ENCODE results near the gene CASKIN2. TPM values are rescaled to one million over a fixed set of nuclear protein-coding genes. Genes with fewer than 3 reads are reported as not detected.
"Not testable (repeated sequence)": the region's sequence is repeated elsewhere in the genome, so short reads cannot be mapped to it uniquely, and the experiment has no call there.

Gene CASKIN2
- total RNA-seq, 1 donor from 2014 or later: 36.6 TPM

DNA sequence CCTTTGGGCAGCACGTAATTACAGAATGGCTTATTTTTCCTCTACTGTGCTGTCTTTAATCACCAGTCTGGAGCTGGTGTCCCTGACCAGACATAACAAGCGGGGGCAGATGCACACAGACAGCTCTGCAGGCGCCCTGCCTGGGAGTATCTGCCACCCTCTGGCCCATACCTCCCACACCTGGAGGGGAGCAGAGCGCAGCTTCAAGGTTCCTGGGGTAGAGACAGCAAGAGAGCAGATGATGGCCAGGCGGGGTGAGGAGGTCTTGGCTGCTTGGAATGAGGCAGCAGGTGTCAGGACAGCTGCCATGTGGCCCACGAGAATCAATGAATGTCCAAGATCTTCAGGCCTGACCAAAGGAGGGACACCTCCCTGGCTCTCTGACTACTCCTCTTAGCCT lies 35.1 kb downstream of the CASKIN2 start:
- ATAC-seq (no peak), DNase-seq (no peak)
- intact Hi-C loops (cut with micrococcal nuclease): no loop called here

DNA sequence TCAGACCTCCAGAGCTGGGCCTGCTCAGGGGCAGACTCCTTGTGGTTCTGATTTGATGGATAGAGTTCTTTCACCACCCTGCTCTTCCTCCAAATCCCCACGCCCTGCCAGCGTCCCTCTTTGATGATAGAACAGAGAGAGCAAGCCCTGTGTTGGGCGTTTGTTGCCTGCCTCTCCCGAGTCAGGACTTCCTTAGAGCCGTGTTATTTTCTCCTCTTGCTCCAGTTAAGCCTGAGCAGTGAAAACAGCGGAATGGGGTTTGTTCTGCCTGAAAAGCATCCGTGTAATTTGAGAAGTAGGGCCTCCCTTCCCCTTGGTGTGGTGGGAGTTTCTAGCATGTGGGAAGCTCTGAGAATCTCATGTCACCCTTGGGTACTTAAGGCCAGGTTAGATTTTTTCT lies 36.8 kb downstream of the CASKIN2 start:
- intact Hi-C loops (cut with micrococcal nuclease): no loop called here
- no peak for DNase-seq
- ATAC-seq: no peak

GRCh38 chr17:75477490-75477862 lies 37.9 kb downstream of the CASKIN2 start:
- ATAC-seq; DNase-seq; intact Hi-C loops (cut with micrococcal nuclease): not testable (repeated sequence)

DNA sequence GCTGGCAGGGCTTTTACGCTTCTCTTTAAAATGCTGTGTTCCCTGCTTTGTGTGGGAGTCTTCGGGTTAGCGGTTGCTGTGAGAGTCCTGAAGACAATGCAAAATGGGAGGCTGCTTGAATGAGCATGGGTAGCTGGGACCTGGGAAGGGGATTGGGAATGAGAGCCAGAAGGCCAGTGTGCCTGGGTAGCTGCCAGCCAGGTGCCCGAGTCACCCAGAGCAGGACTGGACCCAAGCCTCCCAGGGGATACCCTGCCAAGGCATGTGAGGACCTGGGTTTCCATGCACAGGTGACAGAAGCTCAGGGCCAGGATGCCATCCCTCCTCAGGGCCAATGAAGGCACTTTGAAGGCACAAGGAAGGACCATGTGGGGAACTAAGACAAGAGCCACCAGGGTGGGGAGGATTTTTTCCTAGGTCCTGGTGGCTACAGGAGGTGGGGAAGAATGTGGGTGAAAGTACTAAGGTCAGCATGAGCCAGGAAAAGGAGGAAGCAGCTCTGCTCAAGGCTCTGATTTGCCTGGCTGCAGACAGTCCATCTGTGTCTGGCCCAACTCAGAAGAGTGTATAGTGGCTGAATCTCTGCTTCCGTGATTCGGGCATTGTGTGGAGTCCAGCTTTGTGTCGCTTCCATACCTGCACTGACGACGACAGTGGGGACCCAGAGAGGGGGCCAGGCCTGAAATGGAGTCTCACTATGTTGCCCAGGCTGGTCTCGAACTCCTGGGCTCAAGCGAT lies 38.4 kb downstream of the CASKIN2 start:
- peak; percentile 16 for ATAC-seq
- no peak for DNase-seq
- intact Hi-C loops (cut with micrococcal nuclease): no loop called here

GRCh38 chr17:75476271-75476671 lies 39.1 kb downstream of the CASKIN2 start:
- DNase-seq: no peak
- intact Hi-C loops (cut with micrococcal nuclease): no loop called here
- peak; percentile 81 for ATAC-seq

GRCh38 chr17:75475851-75476250 lies 39.5 kb downstream of the CASKIN2 start:
- ATAC-seq (peak; percentile 85), DNase-seq (no peak)
- intact Hi-C loops (cut with micrococcal nuclease): no loop called here

- ATAC-seq (peak; percentile 23), DNase-seq (no peak)
- intact Hi-C loops (cut with micrococcal nuclease): no loop called here
Measured at GRCh38 chr17:75475144-75475835, 40.0 kb downstream of the CASKIN2 start.

DNA sequence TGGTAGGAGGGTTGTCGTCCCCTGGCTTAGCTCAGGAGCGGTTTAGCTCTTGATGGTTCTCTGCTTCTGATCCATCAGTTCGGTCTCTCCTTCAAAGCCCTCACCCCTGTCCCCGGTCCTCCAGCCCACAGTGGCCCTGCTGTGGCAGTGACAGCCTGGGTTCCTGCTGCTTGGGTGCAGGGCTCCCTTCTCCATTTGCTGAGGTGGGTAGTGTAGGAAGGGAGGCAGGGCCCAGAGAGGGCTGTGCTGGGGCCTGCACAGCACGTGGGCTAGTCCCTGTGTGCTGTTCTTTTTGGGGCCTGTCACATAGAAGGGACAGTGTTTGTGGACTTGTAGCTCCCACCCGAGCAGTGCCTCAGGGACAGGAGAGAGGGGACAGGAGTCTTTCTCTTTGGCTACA lies 40.6 kb downstream of the CASKIN2 start:
- ATAC-seq (no peak), DNase-seq (no peak)
- intact Hi-C loops (cut with micrococcal nuclease): no loop called here

DNA sequence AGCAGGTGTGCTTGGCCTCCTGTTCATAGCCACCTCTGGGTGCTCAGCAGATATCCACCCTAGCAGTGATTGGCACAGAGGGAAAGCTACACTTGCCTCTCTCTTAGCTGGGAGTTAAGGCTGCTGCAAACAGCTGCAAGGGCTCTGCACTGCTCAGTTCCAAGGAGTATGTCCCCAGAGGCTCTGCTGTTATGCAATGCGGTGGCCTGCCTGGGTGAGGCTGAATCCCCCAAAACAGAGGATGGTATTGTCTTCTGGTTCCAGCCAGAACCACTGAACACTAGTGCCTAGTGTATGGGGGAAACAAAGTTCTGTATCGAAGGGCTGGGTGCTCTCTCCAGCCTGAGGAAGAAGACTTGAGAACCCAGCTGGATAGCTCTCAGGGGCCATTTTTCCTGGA lies 42.1 kb downstream of the CASKIN2 start:
- peak; percentile 65 for ATAC-seq
- peak; percentile 65 for DNase-seq
- intact Hi-C loops (cut with micrococcal nuclease): no loop called here

DNA sequence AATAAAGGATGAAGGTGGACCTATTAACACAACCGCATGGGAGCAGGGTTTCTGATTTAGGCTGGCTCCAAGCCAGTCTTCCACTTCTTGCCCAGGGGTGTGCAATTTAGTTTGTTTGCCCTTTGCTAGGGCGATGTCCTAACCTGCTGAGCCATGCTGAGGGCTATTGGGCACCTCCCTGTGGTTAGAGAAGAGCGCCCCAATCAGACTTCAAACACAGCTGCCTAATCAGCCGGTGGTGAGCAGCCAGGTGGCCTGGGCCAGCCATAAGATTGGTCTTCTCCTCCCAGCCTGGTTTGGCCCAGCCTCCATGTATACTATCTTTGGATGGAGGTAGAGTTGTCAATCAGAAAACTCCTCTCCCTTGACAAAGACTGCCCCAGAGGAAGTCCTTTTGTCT lies 43.2 kb downstream of the CASKIN2 start:
- DNase-seq (no peak), ATAC-seq (no peak)
- intact Hi-C loops (cut with micrococcal nuclease): no loop called here

DNA sequence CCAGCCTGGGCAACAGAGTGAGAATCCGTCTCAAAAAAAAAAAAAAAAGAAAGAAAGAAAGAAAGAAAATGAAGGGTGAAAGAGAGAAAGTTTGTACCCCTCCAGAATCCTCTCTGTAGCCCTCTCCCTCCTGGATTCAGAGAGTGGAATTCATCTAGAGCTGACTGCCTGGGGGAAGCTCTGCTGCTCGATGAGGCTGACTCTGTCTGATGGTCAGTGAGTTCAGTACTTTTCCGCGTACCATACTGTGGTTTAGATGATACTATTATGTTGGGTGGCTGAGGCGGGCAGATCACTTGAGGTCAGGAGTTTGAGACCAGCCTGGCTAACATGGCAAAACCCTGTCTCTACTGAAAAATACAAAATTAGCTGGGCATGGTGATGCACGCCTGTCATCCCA lies 44.1 kb downstream of the CASKIN2 start:
- intact Hi-C loops (cut with micrococcal nuclease): no loop called here

GRCh38 chr17:75468779-75469373 lies 46.5 kb downstream of the CASKIN2 start:
- intact Hi-C loops (cut with micrococcal nuclease): no loop called here
- DNase-seq (no peak), ATAC-seq (peak; percentile 42)

More for the DNA sequence above, 44.1 kb downstream of the CASKIN2 start:
- DNase-seq (no peak), ATAC-seq (no peak)

DNA sequence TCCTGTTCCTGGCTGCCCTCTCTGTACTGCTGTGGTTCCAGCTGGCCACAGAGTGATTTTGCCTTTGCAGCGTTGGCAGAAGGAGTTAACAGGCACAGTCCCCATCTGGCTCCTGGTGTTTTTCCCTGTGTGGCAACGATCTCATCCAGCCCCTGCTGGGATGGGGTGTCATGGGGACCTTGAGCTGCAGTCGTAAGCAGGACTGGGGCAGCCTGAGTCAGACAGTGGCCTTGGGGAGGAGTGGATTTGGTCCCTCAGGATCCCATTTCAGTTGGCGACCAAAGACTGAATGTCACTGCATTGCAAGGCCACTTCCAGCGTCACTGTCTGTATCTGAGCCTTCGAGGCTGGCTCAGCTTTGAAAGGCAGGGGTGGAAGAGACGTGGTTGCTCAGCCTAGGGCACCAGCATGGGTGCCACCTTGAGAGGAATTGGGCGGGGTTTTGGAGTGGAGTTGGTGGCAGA lies 47.0 kb downstream of the CASKIN2 start:
- ATAC-seq (peak; percentile 55), DNase-seq (no peak)
- intact Hi-C loops (cut with micrococcal nuclease): no loop called here

- DNase-seq (no peak), ATAC-seq (no peak)
- intact Hi-C loops (cut with micrococcal nuclease): no loop called here
Measured at GRCh38 chr17:75465039-75465438, 50.3 kb downstream of the CASKIN2 start.

DNA sequence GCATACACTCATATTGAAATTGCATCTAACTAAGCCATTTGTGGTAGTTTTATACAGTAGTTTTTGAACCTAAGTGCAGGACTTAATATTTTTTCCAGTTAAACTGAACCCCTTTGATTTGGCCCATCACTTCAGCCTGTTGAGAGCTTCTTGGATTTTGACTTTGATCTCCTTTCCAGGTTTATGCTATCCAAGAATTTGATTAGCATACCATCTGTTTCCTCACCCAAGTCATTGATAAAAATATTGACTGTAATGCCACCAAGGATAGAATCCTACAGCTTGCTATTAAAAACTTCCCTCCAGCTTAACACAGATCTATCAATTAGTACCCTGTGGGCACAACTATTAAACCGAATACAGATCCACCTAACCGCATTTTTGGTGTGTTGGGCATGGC lies 51.7 kb downstream of the CASKIN2 start:
- DNase-seq (no peak), ATAC-seq (no peak)
- intact Hi-C loops (cut with micrococcal nuclease): no loop called here

GRCh38 chr17:75460295-75460694 lies 55.0 kb downstream of the CASKIN2 start:
- ATAC-seq (no peak), DNase-seq (no peak)
- intact Hi-C loops (cut with micrococcal nuclease): no loop called here

DNA sequence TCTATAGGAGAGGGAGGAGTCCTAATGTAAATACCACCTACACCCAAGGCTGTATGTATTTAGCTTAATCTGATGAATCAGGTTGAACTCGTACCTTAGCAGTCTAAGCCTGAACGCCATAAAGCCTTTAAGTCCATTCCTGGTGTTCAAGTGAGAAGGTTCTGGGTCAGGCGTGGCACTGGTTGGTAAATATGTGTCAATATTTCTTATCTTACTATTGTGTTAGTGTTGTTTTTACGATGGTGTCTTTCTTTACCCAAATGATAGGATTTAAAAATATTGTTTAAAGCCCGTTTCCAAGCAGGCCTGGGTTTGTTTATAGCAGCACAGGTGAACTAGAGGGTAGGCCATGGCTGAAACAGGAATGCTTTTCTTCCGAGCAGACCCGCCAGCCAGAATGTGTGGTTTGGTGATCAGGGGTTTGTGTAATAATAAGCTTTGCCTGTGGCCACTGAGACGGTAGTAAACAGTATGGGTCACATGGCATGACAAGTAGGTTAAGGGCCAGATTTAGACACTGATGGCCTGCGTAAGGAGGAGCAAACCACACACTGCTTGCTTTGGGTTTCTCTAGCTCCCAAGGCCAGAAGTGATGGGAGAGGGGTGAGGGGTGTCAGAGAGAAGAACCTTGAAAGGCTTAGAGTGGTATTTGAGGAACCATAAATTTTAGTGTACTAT lies 55.6 kb downstream of the CASKIN2 start:
- no peak for DNase-seq
- ATAC-seq: peak; percentile 29
- intact Hi-C loops (cut with micrococcal nuclease): no loop called here

DNA sequence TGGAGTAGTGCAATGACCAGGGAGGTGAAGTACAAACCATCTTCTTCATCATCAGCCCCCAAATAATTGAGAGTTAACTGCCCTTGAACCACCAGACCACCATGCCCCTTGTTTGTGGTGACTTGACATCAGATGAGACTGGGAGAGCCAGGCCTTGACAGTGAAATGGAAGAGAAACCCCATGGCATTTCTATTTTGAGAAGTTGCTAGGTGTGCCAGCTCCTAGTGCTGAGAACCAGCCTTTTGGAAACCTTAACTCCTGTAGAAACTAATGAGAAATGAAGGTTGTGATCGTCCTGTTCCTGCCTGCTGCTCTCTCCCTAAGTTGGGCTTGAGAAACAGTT lies 56.1 kb downstream of the CASKIN2 start:
- no peak for DNase-seq
- intact Hi-C loops (cut with micrococcal nuclease): no loop called here
- ATAC-seq: peak; percentile 16

DNA sequence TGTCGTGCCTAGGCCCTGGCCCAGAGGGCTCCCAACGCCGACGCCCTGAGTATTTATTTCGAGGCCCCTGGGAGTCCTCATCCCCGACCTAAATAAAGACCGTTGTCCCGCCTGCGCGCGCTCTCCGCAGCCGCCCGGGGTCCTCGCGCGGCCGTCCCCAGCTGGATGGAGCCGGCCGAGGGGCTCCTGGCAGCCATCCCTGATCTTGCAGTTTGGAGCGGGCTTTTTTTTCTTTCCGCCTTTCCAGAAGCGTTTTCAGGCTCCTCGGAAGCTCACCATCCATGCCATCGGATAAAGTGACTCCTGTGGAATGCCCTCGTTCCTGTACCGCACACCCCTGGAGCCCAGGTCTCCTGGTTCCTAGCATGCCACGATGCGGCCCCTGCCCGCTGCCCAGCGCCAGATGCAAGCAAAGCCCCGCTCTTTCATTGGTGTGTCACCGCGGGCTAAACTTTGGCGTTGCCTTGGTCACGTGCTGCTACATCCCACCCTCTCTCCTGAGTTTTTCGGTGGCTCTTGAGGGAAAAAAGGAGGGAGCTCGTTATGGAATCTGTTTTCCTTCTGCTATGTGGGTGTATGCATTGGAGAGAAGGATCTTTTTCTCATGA lies 58.2 kb downstream of the CASKIN2 start:
- ATAC-seq (peak; percentile 39), DNase-seq (peak; percentile 52)
- intact Hi-C loops (cut with micrococcal nuclease): no loop called here

All from left ventricle myocardium superior (tissue), 1 donor.